ENCODE data around the gene OR6S1. TPM values are rescaled to one million over a fixed set of nuclear protein-coding genes. Genes with fewer than 3 reads are reported as not detected.

The OR6S1 gene
- total and polyA plus RNA-seq, 8 donors, result not detected

DNA sequence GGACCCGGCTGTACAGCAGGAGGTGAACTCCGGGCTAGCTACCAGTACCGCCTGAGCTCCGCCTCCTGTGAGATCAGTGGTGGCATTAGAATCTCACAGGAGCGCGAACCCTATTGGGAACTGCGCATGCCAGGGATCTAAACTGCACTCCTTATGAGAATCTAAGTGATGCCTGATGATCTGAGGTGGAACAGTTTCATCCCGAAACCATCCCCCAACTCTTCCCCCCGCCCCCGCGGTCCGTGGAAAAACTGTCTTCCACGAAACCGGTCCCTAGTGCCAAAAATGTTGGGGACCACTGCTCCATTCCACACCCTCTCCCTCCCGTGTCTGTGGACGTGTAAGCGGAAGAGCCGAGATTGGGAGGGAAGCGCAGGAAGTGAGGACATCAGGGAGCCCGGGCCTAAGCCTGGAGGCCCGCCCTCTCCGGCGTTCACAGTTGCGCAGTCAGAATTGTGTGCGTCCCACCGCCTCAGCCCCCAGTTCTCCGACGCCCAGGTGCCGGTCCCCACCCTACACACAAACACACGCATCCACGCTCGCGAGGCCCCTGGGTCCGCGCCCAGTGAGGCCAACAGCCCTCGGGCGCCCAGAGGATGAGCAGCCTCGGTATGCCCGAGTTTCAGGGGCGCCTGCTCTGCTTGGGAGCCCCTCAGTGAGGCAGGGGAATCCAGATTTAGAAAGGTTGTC, 41.1 kb upstream of the OR6S1 start:
- peak; percentile 92 to 97 (median 94) for DNase-seq
- H3K9me3 ChIP-seq, result no peaks in the 10 kb centered on the region
- TF ChIP-seq, protein P1, sequence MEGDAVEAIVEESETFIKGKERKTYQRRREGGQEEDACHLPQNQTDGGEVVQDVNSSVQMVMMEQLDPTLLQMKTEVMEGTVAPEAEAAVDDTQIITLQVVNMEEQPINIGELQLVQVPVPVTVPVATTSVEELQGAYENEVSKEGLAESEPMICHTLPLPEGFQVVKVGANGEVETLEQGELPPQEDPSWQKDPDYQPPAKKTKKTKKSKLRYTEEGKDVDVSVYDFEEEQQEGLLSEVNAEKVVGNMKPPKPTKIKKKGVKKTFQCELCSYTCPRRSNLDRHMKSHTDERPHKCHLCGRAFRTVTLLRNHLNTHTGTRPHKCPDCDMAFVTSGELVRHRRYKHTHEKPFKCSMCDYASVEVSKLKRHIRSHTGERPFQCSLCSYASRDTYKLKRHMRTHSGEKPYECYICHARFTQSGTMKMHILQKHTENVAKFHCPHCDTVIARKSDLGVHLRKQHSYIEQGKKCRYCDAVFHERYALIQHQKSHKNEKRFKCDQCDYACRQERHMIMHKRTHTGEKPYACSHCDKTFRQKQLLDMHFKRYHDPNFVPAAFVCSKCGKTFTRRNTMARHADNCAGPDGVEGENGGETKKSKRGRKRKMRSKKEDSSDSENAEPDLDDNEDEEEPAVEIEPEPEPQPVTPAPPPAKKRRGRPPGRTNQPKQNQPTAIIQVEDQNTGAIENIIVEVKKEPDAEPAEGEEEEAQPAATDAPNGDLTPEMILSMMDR (IDR thresholded peaks at IDR 0.05), result no peak
- peak overlapping the region; percentile 99 to 100 for H3K27ac ChIP-seq
- intact Hi-C loops (cut with DNase I), result loop anchor here in 1 of 2 donors (5.0 kb wide), 1 partner anchor 70 kb away; no protein-coding TSS in a partner anchor
- no peaks in the 10 kb centered on the region for H3K36me3 ChIP-seq
- peak; percentile 82 for ATAC-seq
- peaks cover 21 to 65% of the 10 kb centered on the region in 2 donors for H3K4me1 ChIP-seq
- H3K27me3 ChIP-seq, result no peaks in the 10 kb centered on the region
- H3K4me3 ChIP-seq, result peak overlapping the region; percentile 67 to 77

DNA sequence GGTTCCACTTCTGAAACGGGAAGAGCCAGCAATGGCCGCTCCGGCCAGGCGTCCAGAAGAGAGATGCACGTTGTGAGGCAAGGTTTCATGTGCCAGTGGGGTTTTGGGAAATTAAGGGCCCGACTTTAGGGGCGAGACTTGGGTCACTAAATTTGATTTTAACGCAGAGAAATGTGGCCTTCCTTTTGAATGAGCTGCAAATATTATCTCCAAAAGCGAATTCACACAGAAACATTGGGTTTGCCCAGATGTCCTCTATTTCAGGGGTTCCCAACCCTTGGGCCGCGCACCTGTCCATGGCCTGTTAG, 40.6 kb upstream of the OR6S1 start:
- TF ChIP-seq, protein P1 (IDR thresholded peaks at IDR 0.05), result no peak
- H3K4me3 ChIP-seq, result peak overlapping the region; percentile 67 to 77
- H3K36me3 ChIP-seq, result no peaks in the 10 kb centered on the region
- H3K27me3 ChIP-seq, result no peaks in the 10 kb centered on the region
- intact Hi-C loops (cut with DNase I), result loop anchor here in 1 of 2 donors (5.0 kb wide), 1 partner anchor 70 kb away; no protein-coding TSS in a partner anchor
- H3K9me3 ChIP-seq, result no peaks in the 10 kb centered on the region
- H3K27ac ChIP-seq, result peak overlapping the region; percentile 99 to 100
- peaks cover 21 to 61% of the 10 kb centered on the region in 2 donors for H3K4me1 ChIP-seq
- ATAC-seq (no peak), DNase-seq (peak in 1 of 4 donors; percentile 81)

DNA sequence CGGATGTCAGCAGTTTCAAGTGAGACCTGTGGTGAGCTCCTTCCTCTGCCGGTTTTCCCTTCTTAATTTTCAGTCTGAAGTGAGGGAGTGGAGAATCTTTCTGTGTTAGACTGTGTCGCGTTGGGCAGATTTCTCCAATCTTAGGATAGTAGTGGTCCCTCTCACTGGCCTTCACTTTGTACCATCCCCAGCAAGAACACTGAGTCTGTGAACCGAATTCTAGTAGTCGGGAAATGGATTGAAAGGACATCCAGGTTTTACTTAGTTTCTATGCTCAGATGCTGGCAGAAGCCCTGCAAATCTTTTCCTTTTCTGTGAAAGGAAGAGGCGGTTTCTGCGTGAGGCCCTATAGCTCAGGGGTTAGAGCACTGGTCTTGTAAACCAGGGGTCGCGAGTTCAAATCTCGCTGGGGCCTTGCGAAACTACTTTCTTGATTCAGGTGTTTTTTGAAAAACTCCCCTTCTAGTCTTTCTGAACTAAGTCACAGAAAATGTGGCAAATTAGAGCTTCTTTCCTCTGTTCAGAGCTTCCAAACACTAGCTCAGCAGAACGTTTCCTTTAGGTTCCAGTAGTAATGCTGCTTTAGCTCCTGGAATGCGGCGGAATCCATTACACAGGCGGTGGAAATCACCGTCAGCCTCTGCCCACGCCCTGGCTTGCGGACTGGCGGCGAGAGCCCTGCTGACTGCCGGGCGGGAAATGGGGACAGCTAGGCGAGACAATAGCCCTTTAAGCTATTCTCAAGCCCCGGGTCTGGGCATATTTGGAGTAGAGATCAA, 40.0 kb upstream of the OR6S1 start:
- no peaks in the 10 kb centered on the region for H3K36me3 ChIP-seq
- H3K4me1 ChIP-seq, result peaks cover 16 to 56% of the 10 kb centered on the region in 2 donors
- no peaks in the 10 kb centered on the region for H3K9me3 ChIP-seq
- peak; percentile 43 for ATAC-seq
- H3K4me3 ChIP-seq, result peak overlapping the region; percentile 67 to 77
- intact Hi-C loops (cut with DNase I), result loop anchor here in 1 of 2 donors (5.0 kb wide), 1 partner anchor 69 kb away; no protein-coding TSS in a partner anchor
- TF ChIP-seq, protein P1 (IDR thresholded peaks at IDR 0.05), result no peak
- DNase-seq, result peak; percentile 48 to 92 (median 82)
- no peaks in the 10 kb centered on the region for H3K27me3 ChIP-seq
- H3K27ac ChIP-seq, result peak overlapping the region; percentile 99 to 100

DNA sequence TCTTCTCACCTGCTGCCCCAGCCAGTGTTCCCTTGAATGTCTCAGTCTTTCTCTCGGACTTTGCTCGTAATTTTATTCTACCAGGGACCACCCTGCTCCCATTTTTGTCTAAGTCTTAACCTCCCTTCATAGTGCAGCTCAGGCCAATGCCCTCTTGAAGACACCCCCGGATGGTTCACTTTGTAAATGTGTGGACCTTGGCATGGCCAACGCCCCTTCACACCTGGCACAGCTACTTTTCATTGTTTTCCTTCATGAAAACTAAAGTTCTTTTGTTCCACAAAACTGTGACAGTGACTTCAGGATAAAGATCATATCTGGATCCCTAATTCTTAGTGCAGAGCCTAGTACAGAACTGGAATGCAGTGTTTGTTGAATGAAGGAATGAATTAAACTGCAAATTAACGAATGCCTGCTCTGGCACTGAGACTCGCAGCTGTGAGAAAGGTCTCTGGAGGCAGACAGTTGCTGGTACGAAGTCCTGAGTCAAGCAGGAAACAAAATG, 39.4 kb upstream of the OR6S1 start:
- DNase-seq (no peak), ATAC-seq (peak; percentile 3)
- no peaks in the 10 kb centered on the region for H3K27me3 ChIP-seq
- H3K4me3 ChIP-seq, result peak overlapping the region; percentile 67 to 77
- H3K9me3 ChIP-seq, result no peaks in the 10 kb centered on the region
- H3K4me1 ChIP-seq, result peaks cover 10 to 49% of the 10 kb centered on the region in 2 donors
- TF ChIP-seq, protein P1 (IDR thresholded peaks at IDR 0.05), result no peak
- H3K36me3 ChIP-seq, result no peaks in the 10 kb centered on the region
- intact Hi-C loops (cut with DNase I), result loop anchor here in 1 of 2 donors (5.0 kb wide), 1 partner anchor 69 kb away; no protein-coding TSS in a partner anchor
- peak overlapping the region; percentile 99 to 100 for H3K27ac ChIP-seq

Measured in left lung (tissue), 10 donors.